ENCODE data around the gene TIAL1.
A peak's percentile ranks its signal among the peaks of the same experiment; 100 is the strongest.

TIAL1 gene

GRCh38 chr10:119549247-119549999 lies 47.3 kb downstream of the TIAL1 start:
- DNase-seq (ENCODE audit: low read depth) = no peak
- TF ChIP-seq, protein P1, sequence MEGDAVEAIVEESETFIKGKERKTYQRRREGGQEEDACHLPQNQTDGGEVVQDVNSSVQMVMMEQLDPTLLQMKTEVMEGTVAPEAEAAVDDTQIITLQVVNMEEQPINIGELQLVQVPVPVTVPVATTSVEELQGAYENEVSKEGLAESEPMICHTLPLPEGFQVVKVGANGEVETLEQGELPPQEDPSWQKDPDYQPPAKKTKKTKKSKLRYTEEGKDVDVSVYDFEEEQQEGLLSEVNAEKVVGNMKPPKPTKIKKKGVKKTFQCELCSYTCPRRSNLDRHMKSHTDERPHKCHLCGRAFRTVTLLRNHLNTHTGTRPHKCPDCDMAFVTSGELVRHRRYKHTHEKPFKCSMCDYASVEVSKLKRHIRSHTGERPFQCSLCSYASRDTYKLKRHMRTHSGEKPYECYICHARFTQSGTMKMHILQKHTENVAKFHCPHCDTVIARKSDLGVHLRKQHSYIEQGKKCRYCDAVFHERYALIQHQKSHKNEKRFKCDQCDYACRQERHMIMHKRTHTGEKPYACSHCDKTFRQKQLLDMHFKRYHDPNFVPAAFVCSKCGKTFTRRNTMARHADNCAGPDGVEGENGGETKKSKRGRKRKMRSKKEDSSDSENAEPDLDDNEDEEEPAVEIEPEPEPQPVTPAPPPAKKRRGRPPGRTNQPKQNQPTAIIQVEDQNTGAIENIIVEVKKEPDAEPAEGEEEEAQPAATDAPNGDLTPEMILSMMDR (IDR thresholded peaks at IDR 0.05; ENCODE audit: low read depth, low read length, missing control alignments) = no peak
- no peak overlapping the region for H3K4me3 ChIP-seq (ENCODE audit: low read depth, low read length)

DNA sequence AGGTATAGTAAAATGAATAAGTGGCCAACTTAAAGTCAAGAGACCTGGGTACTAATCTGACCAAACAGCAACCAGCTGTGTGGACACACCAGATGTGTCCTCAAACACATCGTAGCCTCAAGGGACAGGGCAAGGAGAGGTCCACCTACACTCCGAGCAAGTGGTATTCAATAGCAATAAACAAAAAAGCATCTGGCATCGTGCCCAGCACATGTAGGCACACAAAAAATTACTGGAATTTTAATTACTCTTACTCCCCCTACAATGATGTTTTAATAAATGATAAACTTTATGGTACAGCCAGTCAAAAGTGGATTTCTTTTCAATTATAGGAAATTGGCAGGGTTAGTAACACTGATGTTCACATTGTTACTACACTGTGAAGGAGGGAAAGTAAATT lies 50.8 kb downstream of the TIAL1 start:
- DNase-seq (ENCODE audit: low read depth) = no peak
- TF ChIP-seq, protein P1 (IDR thresholded peaks at IDR 0.05; ENCODE audit: low read depth, low read length, missing control alignments) = no peak
- H3K4me3 ChIP-seq (ENCODE audit: low read depth, low read length) = no peak overlapping the region

DNA sequence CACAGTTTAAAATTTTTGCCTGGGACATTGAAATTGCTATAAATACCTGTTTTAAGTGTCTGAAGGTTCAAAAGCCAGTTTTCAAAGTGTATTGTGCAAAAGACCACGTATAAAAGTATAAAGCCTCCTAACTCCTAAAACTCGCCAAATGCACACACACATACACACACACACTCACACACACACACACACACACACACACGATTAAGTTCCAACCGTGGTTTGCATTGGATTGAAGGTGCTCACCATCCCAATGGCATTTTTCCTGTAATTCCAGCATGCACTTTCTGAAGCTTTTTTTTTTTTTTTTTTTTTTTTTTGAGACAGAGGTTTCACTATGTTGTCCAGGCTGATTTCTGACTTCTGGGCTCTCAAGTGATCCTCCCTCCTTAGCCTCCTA lies 51.5 kb downstream of the TIAL1 start:
- DNase-seq (ENCODE audit: low read depth) = no peak

DNA sequence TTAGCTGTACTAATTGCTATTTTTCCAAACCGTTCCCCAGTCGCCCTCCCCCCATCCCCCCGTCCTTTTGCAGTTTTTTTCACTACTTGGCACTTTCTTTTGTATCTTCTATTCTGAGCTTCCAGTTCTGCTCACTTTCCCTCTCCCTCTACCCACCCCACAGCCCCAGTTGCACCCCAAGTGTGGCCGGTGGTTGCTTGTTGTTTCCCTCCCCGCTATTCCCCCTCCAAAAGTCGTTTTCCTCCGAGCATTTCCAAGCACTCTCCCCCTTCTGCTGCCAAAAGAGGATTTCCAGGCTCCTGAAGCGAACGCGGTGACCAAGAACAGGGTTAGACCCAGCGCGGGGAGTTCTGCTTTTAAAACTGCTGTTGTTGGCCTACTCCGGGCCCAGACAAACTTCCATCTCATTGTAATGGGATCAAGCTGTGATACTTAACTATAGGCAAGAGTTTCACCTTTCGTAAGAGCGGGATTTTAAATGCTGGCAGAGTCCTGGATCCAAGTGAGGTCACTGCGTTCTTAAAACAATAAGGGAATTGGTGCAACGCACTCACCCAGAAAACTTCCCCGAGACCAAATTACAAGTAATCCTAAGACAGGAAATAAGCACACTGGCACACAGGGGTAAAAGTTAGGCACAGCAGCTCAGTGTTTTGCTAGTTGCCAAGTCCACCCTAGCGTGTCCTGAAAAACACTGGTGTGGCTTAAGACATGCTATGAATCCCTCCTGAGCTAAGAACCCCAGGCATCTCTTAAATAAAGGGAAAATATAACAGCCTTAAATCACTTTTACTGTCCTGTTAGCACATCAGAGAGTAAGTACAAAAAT lies 52.7 kb downstream of the TIAL1 start:
- no peak for DNase-seq (ENCODE audit: low read depth)
- TF ChIP-seq, protein P1 (IDR thresholded peaks at IDR 0.05; ENCODE audit: low read depth, low read length, missing control alignments) = no peak
- no peak overlapping the region; the same call in 1 of the 2 replicates for H3K4me3 ChIP-seq (ENCODE audit: low read depth, low read length)

More for the DNA sequence above, 51.5 kb downstream of the TIAL1 start:
- no peak overlapping the region for H3K4me3 ChIP-seq (ENCODE audit: low read depth, low read length)
- TF ChIP-seq, protein P1 (IDR thresholded peaks at IDR 0.05; ENCODE audit: low read depth, low read length, missing control alignments) = no peak

DNA sequence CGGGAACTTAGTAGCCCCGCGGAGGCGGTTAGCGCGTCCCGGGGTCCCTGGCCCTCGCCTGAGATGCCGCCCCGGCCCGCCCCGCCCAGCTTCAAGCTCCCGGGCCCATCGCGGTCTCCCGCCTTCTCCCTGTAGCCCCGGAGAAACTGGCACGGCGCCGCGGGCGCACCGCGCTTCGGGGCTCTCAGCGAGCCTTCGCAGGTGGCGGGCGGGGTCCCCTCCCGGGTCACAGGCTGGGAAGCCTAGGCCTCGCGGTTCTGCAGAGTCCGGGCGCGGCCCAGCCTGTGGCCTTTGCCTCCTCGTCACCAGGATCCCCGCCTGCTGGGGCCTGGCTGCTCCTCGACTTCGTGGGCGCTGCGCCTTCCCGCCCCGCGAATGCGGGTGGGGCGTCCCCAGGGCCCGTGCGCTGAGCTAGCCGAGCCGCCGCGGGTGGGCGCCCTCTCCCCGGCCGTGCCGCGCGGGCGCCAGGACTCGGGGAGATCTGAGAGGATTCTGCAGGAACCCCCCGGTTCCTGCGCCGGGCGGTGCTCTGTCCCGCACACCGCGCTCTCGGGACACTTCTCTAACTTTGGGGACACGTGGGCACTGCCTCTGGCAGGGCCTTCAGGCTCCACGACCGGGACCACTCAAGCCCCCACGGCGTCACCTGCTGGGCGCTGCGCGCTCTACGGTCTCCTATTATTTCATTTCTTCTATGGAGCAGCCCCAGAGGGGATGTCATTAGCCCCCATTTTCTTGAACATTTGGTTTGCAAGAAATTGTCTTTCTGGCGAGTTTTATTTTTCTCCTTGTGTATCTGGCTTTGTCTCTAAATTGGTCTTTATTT lies 53.6 kb downstream of the TIAL1 start:
- peak overlapping the region; percentile 74 for H3K4me3 ChIP-seq (ENCODE audit: low read depth, low read length)
- TF ChIP-seq, protein P1 (IDR thresholded peaks at IDR 0.05; ENCODE audit: low read depth, low read length, missing control alignments) = peak; percentile 70
- DNase-seq (ENCODE audit: low read depth) = no peak

DNA sequence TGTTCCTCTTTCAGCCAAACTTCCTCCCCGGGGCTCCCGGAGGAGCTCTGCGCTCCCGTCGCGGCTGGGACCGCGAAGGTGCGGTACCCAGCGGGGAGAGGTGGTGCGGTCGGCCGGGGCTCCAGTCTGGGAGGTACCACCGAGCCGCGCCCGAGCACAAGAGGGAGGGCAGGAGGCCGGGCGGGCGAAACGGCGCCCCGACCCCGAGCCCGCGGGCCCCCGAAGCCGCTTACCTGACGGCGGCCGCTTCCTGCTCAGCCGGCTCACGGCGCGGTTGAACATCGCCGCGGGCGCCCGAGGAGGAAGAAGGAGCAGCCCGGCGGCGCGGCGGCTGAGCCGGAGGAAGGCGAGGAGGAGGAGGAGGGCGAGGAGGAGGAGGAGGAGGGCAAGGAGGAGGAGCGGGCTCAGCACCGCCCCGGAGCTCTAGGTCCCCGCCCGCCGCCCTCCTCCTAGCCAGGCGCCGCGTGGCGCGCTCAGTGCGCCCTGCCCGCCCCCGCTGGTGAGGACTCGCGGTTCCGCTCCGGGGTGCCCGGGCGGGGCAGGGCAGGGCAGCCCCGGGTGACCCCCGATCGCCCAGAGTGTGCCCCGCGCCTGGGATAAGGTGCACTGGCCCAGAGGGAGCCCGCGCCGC lies 54.3 kb downstream of the TIAL1 start, which contains the start of gene RGS10:
Gene RGS10 (minus strand): TSS at position 363 of the 631 bp plus-strand sequence. CDS start 81 bp downstream, at position 282.
- DNase-seq (ENCODE audit: low read depth) = no peak
- TF ChIP-seq, protein P1 (IDR thresholded peaks at IDR 0.05; ENCODE audit: low read depth, low read length, missing control alignments) = no peak
- H3K4me3 ChIP-seq (ENCODE audit: low read depth, low read length) = peak within 1 kb of the TSS; percentile 74
